Measurements from ENCODE around the gene NALF2.

Gene NALF2

DNA sequence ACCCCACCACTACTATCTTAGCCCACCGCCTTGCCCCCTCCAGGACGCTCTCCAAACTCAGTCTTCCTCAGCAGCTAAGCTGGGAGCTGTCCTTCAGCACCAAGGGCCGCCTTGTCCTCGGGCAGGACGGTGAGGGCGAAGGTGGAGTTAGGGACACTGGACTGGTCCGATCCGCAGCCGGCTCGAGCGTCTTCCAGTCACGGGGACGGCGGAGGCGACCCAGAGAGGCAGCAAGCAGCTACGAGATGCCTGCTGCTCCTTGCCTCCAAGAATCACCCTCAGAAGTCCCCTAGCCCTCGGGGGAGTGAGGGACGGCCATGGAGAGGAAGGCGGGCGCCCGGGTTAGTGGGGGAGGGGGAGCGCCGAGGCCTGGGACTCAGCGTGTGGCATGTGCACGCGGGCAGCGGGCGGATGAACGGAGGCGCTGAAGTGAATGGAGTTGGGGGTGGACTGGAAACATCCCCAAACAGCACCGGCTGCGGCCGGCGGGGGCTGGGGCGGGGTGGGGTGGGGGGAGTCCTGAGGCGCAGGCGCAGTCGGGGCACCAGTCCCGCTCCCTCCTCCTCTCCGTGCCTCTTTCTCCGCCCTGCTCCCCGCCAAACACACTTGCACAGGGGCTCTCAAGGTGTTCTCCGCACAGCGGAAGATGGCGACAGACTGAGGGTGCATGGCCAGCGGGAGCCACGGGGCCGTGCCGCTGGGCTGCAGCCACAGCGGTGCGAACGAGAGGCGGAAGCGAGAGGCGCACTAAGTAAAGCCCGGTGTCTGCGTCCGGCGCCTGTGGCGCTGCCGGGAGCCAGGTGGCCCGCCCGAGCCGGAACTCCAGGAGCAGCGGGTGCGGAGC, at the start of gene NALF2:
Gene NALF2, plus strand, starts transcription at position 545 of the 844 bp plus-strand sequence. CDS start 957 bp downstream, outside the sequence.
- DNase-seq (ENCODE audit: low read depth) = no peak

GRCh38 chrX:69457756-69458155, 46.4 kb upstream of the NALF2 start:
- no peak for DNase-seq (ENCODE audit: low read depth)

DNA sequence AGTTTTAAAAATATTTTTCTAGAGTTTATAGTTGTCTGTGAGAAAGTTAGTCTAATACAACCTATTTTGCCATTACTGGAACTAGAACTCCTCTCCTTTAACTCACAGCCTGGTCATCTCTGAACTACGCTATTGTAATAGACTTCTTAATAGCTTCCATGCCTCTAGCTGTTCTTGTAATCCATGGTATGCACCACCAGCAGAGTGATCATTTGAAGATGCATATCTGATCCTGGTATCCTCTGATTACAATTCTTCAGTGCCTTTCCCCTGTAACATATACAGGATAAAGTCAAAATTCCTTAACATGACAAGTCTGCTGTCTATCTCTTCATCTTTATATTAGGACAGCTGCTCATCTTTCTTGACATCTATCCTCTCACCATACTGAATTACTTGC, 37.6 kb upstream of the NALF2 start:
- DNase-seq (ENCODE audit: low read depth) = no peak

DNA sequence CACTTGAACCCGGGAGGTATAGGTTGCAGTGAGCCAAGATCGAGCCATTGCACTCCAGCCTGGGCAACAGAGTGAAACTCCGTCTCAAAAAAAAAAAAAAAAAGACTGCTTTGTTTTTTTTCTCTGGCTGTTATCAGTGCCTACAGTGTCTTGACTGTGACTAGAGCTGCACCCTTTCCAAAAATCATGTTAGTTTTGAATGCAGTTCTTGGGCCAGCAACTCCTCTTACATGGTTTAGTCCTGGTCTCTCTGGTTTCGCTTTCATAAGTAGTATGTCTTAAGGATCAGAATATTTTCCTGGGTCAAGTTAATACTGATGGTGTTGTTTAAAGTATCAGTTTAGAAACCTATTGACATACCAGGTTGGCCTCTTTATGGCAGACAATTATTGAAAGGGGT, 34.2 kb upstream of the NALF2 start:
- DNase-seq (ENCODE audit: low read depth) = no peak

DNA sequence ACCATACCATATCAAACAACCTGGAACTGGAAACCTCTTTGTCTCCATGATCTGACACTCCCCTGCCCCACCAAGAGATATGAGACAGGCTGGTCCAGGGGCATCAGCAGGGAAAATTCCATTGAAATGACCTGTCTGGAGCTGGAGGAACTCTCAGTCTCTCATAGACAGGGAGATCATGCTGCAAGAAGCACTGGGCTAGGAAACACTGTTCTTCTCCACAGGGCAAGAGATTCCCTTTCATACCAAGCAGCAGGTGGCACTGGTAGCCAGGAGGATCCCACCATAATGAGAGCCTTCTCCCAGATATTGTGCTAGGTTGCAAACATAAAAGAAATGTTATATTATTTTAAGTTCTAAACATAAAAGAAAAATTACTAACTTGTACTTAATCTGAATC, 14.5 kb upstream of the NALF2 start:
- DNase-seq (ENCODE audit: low read depth) = no peak

GRCh38 chrX:69493193-69493592, 10.9 kb upstream of the NALF2 start:
- no peak for DNase-seq (ENCODE audit: low read depth)

DNA sequence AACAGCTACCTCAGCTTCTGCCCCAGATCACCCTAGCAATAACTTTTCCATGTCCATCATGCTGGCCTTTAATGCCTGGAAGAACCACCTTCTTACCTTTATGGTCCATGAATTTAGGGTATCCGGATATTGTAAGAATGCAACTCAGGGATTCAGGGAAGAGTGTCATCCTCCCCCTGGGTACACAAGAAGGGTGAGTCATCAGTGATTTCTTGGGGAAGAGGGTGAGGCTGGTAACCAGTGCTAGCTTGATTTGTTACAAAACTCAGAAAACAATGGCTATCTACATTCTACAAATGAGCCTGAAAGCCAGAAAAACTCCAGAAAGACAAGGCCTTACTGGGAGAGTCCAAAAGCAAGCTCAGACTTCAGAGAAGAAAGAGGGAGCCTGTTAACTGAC, 10.4 kb upstream of the NALF2 start:
- DNase-seq (ENCODE audit: low read depth) = no peak

DNA sequence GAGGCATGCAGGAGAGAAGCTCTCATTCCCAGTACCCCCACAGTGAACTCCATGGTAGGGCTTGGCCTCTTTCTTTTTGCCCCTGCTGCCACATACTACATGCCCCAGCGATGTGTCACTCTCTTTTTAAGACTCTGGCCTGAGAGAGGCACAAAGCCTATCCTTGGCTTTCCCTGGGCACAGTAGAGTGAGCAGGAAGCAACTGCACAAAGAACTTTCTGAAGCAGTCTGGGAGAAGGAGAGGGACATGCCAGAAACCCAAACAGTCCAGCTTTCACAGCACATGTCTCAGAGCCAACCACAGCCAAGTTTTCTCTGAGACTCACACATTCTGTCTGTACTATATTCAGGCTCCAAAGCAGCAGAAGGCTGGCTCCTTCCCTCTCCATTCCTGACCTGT, 7.9 kb upstream of the NALF2 start:
- DNase-seq (ENCODE audit: low read depth) = no peak

GRCh38 chrX:69501429-69501828, 2.7 kb upstream of the NALF2 start:
- no peak for DNase-seq (ENCODE audit: low read depth)

DNA sequence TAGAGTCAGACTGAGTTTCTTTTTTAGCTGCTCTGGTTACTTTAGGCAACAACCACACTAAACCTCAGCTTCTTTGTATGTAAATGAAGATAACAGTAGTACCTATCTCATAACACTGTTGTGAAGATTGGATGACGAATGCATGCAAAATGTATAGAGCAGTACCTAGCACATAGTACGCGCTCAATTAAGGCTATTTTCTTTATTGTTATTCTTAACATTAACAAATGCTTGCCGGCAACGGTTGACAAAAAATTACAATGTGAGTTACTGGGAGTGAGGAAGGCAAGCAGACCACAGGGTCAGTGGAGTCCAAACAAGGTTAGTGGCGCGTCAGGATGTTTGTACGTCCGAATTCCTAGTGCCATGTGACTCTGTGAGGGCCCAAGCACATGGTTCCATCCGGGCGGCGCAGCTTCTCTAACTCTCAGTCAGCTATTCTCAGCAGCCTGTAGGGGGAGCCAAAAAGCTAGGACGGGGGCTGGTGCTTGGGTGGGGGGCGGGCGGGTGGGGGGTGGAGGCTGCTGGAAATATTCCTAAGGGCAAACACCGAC, 821 bp upstream of the NALF2 start:
- DNase-seq (ENCODE audit: low read depth) = no peak

DNA sequence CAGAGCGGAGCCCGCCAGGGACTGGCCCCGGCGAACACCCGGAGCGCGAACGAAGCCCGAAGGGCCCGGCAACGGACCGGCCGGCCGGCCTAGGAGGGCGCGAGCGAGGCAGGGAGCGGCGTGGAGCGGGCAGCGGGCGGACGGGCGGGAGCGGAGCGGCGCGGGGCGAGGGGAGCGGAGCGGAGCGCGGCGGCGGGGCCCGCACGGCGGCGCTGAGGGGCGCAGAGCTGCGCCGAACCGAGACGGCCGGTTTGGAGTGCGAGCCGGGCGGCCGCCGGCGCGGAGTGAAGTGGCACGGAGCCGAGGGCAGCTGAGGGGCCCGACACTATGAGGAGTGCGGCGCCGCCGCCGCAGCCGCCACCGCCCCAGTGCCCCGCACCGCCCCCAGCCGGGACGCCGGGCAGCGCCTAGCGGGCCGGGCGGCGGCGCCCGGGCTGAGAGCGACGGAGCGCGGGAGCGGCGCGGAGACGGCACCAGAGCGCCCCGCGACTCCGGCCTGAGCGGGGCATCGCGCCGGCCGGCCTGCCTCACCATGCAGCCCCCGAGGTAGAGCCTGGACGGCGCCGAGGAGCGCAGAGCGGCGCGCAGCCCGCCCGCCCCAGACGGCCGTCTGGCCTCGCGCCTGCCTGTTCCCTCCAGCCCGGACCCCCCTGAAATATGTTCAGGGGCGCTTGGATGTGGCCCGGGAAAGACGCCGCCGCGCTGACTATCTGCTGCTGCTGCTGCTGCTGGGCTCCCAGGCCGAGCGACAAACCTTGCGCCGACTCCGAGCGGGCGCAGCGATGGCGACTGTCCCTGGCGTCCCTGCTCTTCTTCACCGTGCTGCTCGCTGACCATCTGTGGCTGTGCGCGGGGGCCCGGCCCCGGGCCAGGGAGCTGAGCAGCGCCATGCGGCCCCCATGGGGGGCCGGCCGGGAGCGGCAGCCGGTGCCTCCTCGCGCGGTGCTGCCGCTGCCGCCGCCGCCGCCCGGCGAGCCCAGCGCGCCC, 793 bp downstream of the NALF2 start:
- DNase-seq (ENCODE audit: low read depth) = no peak

GRCh38 chrX:69505772-69506616, 1.9 kb downstream of the NALF2 start:
- no peak for DNase-seq (ENCODE audit: low read depth)

- DNase-seq (ENCODE audit: low read depth) = no peak
Observed at GRCh38 chrX:69506617-69507499, 2.7 kb downstream of the NALF2 start.

- no peak for DNase-seq (ENCODE audit: low read depth)
Observed at GRCh38 chrX:69507500-69507789, 3.3 kb downstream of the NALF2 start.

- DNase-seq (ENCODE audit: low read depth) = no peak
Observed at GRCh38 chrX:69508610-69509009, 4.5 kb downstream of the NALF2 start.

GRCh38 chrX:69510137-69510715, 6.1 kb downstream of the NALF2 start:
- DNase-seq (ENCODE audit: low read depth) = no peak

- DNase-seq (ENCODE audit: low read depth) = no peak
Observed at GRCh38 chrX:69510914-69511513, 6.9 kb downstream of the NALF2 start.

- DNase-seq (ENCODE audit: low read depth) = no peak
Observed at GRCh38 chrX:69522052-69522451, 17.9 kb downstream of the NALF2 start.

DNA sequence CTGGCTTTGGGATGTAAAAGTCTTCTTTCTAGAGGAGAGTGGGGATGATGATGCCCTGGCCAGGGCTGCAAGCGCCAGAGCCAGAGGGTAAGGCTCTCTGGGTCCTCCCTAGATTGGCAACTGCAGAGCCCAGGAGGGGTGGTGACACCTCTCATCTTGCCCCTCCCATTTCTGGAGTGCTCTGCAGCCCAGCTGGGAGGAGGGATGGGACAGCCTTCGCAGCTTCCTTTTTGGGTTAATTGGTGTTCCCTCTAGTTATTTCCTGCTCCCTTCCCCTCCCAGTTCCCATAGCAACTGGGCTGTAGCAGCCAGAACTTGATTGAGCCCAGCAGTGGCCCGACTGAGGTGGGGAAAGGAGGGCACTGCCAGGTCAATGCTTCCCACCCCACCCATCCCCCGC, 19.2 kb downstream of the NALF2 start:
- DNase-seq (ENCODE audit: low read depth) = no peak

- DNase-seq (ENCODE audit: low read depth) = no peak
Observed at GRCh38 chrX:69524781-69525363, 20.7 kb downstream of the NALF2 start.
